GM12878 (cell line): Measurements from ENCODE around the gene AKAP14. TPM values are rescaled to one million over a fixed set of nuclear protein-coding genes. Genes with fewer than 3 reads are reported as not detected.

Source experiments
- BHLHE40 ChIP-seq, 2 experiments: fragments of 450-650 bp in 1 of 2; IDR thresholded peaks; 2 replicates each; pipeline ENCODE4 v1.6.1; 2011 to 2017; ENCODE audit warnings: low read depth in 2 of 2, borderline replicate concordance in 1 of 2, improper control_type of control experiment in 1 of 2, low read length in 1 of 2, mild to moderate bottlenecking in 1 of 2
- ESRRA ChIP-seq: IDR thresholded peaks from 2 replicates; pipeline ENCODE4 v1.6.1; 2012; ENCODE audit warnings: mild to moderate bottlenecking, low read length, improper control_type of control experiment
- FOXK2 ChIP-seq: fragments of 450-650 bp; IDR thresholded peaks from 2 replicates; pipeline ENCODE4 v1.6.1; 2017; ENCODE audit warnings: mild to moderate bottlenecking, moderate library complexity
- HDAC6 ChIP-seq: fragments of 200-600 bp; sonication (generic); IDR thresholded peaks from one replicate; pipeline ENCODE4 v1.8.0; 2017; ENCODE audit warnings: antibody characterized with exemption; ENCODE audit not compliant: unreplicated experiment
- IKZF2 ChIP-seq, 2 experiments: fragments of 450-650 bp; IDR thresholded peaks; 2 replicates each; pipeline ENCODE4 v1.6.1; 2017; ENCODE audit warnings: mild to moderate bottlenecking in 2 of 2, moderate library complexity in 2 of 2
- SRF ChIP-seq, 2 experiments: IDR thresholded peaks; 2 replicates each; pipeline ENCODE4 v1.6.1; 2011; ENCODE audit warnings: low read depth in 2 of 2, low read length in 2 of 2, mild to moderate bottlenecking in 1 of 2, moderate library complexity in 1 of 2
- STAT3 ChIP-seq: IDR thresholded peaks from 2 replicates; pipeline ENCODE4 v1.6.1; 2011; ENCODE audit warnings: low read depth, low read length, improper control_type of control experiment
- SUZ12 ChIP-seq: fragments of 200-600 bp; sonication (generic); IDR thresholded peaks from one replicate; pipeline ENCODE4 v1.6.1; 2018; ENCODE audit warnings: antibody characterized with exemption, mild to moderate bottlenecking; ENCODE audit not compliant: unreplicated experiment
- TARDBP ChIP-seq: IDR thresholded peaks from 2 replicates; pipeline ENCODE4 v1.6.1; 2016; ENCODE audit warnings: borderline replicate concordance
- TCF7 ChIP-seq: IDR thresholded peaks from 2 replicates; pipeline ENCODE4 v1.6.1; 2014; ENCODE audit warnings: antibody characterized with exemption, borderline replicate concordance
- polyA plus RNA-seq, 11 experiments: library from polyadenylated mRNA; depleted of rRNA in 4 of 11; unstranded in 6 of 11; stranded (reverse) in 5 of 11; fragments of >200 nt; fragmentation: Nextera tagmentation in 4 of 11; fragmentation: Illumina TruSeq in 1 of 11; extraction: Ambion mirVana in 4 of 11; extraction: Trizol in 1 of 11; gene quantifications; 1 replicate in 1 of 11; 2 replicates in 10 of 11; pipeline versions ENCODE4 v1.2.1 to v1.2.3, GENCODE V29; 2011 to 2016; ENCODE audit warnings: inconsistent platforms in 2 of 11, missing spikeins in 2 of 11, low read depth in 1 of 11
- total RNA-seq, 4 experiments: library from RNA; depleted of rRNA in 3 of 4; stranded (reverse); fragments of >200 nt in 3 of 4; fragmentation: Illumina TruSeq in 1 of 4; extraction: Trizol in 1 of 4; gene quantifications; 2 replicates each; pipeline versions ENCODE4 v1.2.1 to v1.2.3, GENCODE V29; 2013 to 2021
- TF ChIP-seq, protein P1 (sequence below): fragments of 450-650 bp; IDR thresholded peaks from 2 replicates; pipeline ENCODE4 v1.6.1; 2017; ENCODE audit warnings: mild to moderate bottlenecking, moderate library complexity
- TF ChIP-seq, protein P2 (sequence below): fragments of 450-650 bp; IDR thresholded peaks from 2 replicates; pipeline ENCODE4 v1.6.1; 2014; ENCODE audit warnings: mild to moderate bottlenecking

Gene AKAP14
- total and polyA plus RNA-seq, 10 of the 15 experiments (the other 5 are each of a cell fraction or from before 2014, with no cell fraction given): not detected

DNA sequence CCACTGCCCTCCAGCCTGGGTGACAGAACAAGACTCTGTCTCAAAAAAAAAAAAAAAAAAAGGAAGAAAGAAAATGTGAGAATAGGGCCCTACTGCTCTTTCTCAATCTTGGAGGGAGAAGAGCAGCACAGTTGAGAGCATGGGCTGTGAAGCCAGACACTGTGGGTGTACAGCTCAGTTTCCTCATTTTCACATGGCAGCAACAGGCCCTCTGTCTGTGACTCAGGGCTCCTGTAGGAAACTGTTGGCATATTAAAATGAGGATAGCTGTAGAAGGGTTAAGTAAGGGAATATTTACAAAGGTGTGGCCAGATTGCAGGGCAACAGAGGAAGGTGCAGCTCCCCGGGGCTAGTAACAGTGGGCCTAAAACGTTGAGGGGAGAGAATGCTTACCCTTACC, 3.4 kb downstream of the AKAP14 start (continued):
- TF ChIP-seq, protein P1, sequence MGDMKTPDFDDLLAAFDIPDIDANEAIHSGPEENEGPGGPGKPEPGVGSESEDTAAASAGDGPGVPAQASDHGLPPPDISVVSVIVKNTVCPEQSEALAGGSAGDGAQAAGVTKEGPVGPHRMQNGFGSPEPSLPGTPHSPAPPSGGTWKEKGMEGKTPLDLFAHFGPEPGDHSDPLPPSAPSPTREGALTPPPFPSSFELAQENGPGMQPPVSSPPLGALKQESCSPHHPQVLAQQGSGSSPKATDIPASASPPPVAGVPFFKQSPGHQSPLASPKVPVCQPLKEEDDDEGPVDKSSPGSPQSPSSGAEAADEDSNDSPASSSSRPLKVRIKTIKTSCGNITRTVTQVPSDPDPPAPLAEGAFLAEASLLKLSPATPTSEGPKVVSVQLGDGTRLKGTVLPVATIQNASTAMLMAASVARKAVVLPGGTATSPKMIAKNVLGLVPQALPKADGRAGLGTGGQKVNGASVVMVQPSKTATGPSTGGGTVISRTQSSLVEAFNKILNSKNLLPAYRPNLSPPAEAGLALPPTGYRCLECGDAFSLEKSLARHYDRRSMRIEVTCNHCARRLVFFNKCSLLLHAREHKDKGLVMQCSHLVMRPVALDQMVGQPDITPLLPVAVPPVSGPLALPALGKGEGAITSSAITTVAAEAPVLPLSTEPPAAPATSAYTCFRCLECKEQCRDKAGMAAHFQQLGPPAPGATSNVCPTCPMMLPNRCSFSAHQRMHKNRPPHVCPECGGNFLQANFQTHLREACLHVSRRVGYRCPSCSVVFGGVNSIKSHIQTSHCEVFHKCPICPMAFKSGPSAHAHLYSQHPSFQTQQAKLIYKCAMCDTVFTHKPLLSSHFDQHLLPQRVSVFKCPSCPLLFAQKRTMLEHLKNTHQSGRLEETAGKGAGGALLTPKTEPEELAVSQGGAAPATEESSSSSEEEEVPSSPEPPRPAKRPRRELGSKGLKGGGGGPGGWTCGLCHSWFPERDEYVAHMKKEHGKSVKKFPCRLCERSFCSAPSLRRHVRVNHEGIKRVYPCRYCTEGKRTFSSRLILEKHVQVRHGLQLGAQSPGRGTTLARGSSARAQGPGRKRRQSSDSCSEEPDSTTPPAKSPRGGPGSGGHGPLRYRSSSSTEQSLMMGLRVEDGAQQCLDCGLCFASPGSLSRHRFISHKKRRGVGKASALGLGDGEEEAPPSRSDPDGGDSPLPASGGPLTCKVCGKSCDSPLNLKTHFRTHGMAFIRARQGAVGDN: no peak
- TF ChIP-seq, protein P2, sequence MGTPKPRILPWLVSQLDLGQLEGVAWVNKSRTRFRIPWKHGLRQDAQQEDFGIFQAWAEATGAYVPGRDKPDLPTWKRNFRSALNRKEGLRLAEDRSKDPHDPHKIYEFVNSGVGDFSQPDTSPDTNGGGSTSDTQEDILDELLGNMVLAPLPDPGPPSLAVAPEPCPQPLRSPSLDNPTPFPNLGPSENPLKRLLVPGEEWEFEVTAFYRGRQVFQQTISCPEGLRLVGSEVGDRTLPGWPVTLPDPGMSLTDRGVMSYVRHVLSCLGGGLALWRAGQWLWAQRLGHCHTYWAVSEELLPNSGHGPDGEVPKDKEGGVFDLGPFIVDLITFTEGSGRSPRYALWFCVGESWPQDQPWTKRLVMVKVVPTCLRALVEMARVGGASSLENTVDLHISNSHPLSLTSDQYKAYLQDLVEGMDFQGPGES: no peak
- TF ChIP-seq HDAC6 (no peak), FOXK2 (no peak), TARDBP (no peak), BHLHE40 (IDR thresholded peaks at IDR 0.05; ENCODE audit: borderline replicate concordance in 1 of 2, low read depth in 2 of 2, low read length in 1 of 2) (no peak), IKZF2 (IDR thresholded peaks at IDR 0.05) (no peak), SRF (IDR thresholded peaks at IDR 0.05; ENCODE audit: low read depth in 2 of 2, low read length in 2 of 2) (no peak), ESRRA (no peak), STAT3 (no peak), TCF7 (no peak), SUZ12 (no peak)
- TF ChIP-seq, all 136 proteins: peak for 0
